ENCODE data around the gene ADAMTS12. TPM values are rescaled to one million over a fixed set of nuclear protein-coding genes. Genes with fewer than 3 reads are reported as not detected.

ADAMTS12 gene
- total RNA-seq, 1 experiment from 2014 or later = 6.2 TPM

- H3K4me1 ChIP-seq (ENCODE audit: insufficient read depth, low read length) = no peaks in the 10 kb centered on the region
- Mint-ChIP-seq H3K4me3 (no peak overlapping the region), H3K27me3 (ENCODE audit: low read depth) (no peaks in the 10 kb centered on the region), H3K36me3 (ENCODE audit: insufficient read depth in 1 of 3, low read depth in 3 of 3) (peaks cover 8 to 17% (median 9%) of the 10 kb centered on the region in 3 experiments; a peak in 6 of 7 replicates), H3K4me1 (peaks cover 3 to 6% of the 10 kb centered on the region in 2 experiments), H3K9me3 (peaks cover 14% of the 10 kb centered on the region in 2 experiments), H3K27ac (no peak overlapping the region)
- H2BK120ac ChIP-seq (ENCODE audit: low read depth, low read length, poor library complexity, severe bottlenecking) = no peak overlapping the region
- H2BK15ac ChIP-seq (ENCODE audit: low read depth, low read length) = no peak overlapping the region
- no peak overlapping the region for H4K8ac ChIP-seq (replicated peaks; ENCODE audit: insufficient read length, low read depth, low read length)
- no CpG with 5 or more reads among the region's 4 CpGs for WGBS (ENCODE audit: extremely low coverage, insufficient read length, low lambda C conversion rate)
- H3K27me3 ChIP-seq (ENCODE audit: insufficient read depth, low read length) = no peaks in the 10 kb centered on the region
- no peaks in the 10 kb centered on the region for H4K20me1 ChIP-seq (ENCODE audit: control insufficient read depth, insufficient read depth, insufficient read length)
- H3K23me2 ChIP-seq (ENCODE audit: insufficient read length, low read depth, low read length, poor library complexity, severe bottlenecking) = no peaks in the 10 kb centered on the region
- H3K4ac ChIP-seq (ENCODE audit: low read depth, low read length) = no peak overlapping the region
- H3K9ac ChIP-seq (ENCODE audit: extremely low read depth, insufficient read length, low read length) = no peak overlapping the region
- no peak overlapping the region for H4K91ac ChIP-seq (ENCODE audit: insufficient read length, low read depth, low read length)
- H4K5ac ChIP-seq (ENCODE audit: insufficient read length, low read depth, low read length) = no peak overlapping the region
- H3K79me2 ChIP-seq (ENCODE audit: insufficient read depth, low read length) = no peaks in the 10 kb centered on the region; the same call in 1 of the 2 replicates
- H3K27ac ChIP-seq (ENCODE audit: insufficient read length, low read depth, low read length) = no peak overlapping the region
- no peak overlapping the region for H2AK5ac ChIP-seq (ENCODE audit: insufficient read length, low read length)
- no peak overlapping the region for H3K18ac ChIP-seq (ENCODE audit: insufficient read length, low read depth, low read length)
- no peak overlapping the region for H2BK20ac ChIP-seq (ENCODE audit: low read depth, low read length, poor library complexity, severe bottlenecking)
- no peak overlapping the region for H2BK5ac ChIP-seq (ENCODE audit: insufficient read length, low read length)
- H3K56ac ChIP-seq (ENCODE audit: insufficient read length, low read depth, low read length) = no peak overlapping the region
- H2AFZ ChIP-seq (ENCODE audit: low read length) = no peak overlapping the region
- no peaks in the 10 kb centered on the region for H3K9me3 ChIP-seq (ENCODE audit: control insufficient read depth, low read depth, low read length)
- H2BK12ac ChIP-seq (ENCODE audit: insufficient read length, low read depth, low read length) = no peak overlapping the region
- H3K14ac ChIP-seq (ENCODE audit: insufficient read depth, low read length) = no peak overlapping the region
- H3K23ac ChIP-seq (ENCODE audit: insufficient read length, low read depth, low read length) = no peak overlapping the region
- DNase-seq = no peak
- TF ChIP-seq, protein P1, sequence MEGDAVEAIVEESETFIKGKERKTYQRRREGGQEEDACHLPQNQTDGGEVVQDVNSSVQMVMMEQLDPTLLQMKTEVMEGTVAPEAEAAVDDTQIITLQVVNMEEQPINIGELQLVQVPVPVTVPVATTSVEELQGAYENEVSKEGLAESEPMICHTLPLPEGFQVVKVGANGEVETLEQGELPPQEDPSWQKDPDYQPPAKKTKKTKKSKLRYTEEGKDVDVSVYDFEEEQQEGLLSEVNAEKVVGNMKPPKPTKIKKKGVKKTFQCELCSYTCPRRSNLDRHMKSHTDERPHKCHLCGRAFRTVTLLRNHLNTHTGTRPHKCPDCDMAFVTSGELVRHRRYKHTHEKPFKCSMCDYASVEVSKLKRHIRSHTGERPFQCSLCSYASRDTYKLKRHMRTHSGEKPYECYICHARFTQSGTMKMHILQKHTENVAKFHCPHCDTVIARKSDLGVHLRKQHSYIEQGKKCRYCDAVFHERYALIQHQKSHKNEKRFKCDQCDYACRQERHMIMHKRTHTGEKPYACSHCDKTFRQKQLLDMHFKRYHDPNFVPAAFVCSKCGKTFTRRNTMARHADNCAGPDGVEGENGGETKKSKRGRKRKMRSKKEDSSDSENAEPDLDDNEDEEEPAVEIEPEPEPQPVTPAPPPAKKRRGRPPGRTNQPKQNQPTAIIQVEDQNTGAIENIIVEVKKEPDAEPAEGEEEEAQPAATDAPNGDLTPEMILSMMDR (conservative IDR thresholded peaks at IDR 0.05) = no peak
- H3T11ph ChIP-seq (ENCODE audit: low read length) = no peak overlapping the region
- no peaks in the 10 kb centered on the region for H3K79me1 ChIP-seq (ENCODE audit: insufficient read depth, low read depth, low read length, poor library complexity, severe bottlenecking)
- H3K4me2 ChIP-seq (ENCODE audit: insufficient read depth, insufficient read length, low read length) = no peak overlapping the region
Measured at GRCh38 chr5:33788922-33789566, 102.7 kb downstream of the ADAMTS12 start.

Data from H9 (cell line).